Duodenal mucosa (tissue), 2 donors: ENCODE results near the gene DNHD1.

Source experiments
- H3K27ac ChIP-seq: one replicate; pipeline ENCODE4 v1.7.0; 2013; ENCODE audit warnings: low read depth, low read length
- H3K27me3 ChIP-seq, 2 donors: one replicate each; pipeline ENCODE4 v1.7.0; 2013; ENCODE audit warnings: low read length in 2 of 2, control low read depth in 1 of 2; ENCODE audit not compliant: insufficient read depth in 2 of 2, control insufficient read depth in 1 of 2
- H3K36me3 ChIP-seq, 2 donors: one replicate each; pipeline ENCODE4 v1.7.0; 2013; ENCODE audit warnings: low read length in 2 of 2, control low read depth in 1 of 2; ENCODE audit not compliant: insufficient read depth in 2 of 2, control insufficient read depth in 1 of 2
- H3K4me1 ChIP-seq, 2 donors: one replicate each; pipeline ENCODE4 v1.7.0; 2013; ENCODE audit warnings: low read length in 2 of 2, control low read depth in 1 of 2; ENCODE audit not compliant: insufficient read depth in 2 of 2, control insufficient read depth in 1 of 2
- H3K4me3 ChIP-seq, 2 donors: one replicate each; pipeline ENCODE4 v1.7.0; 2013; ENCODE audit warnings: low read length in 2 of 2, low read depth in 1 of 2
- H3K9ac ChIP-seq, 2 donors: one replicate each; pipeline ENCODE4 v1.7.0; 2013; ENCODE audit warnings: low read length in 2 of 2, low read depth in 1 of 2
- H3K9me3 ChIP-seq, 2 donors: one replicate each; pipeline ENCODE4 v1.7.0; 2013; ENCODE audit warnings: low read length in 2 of 2, control low read depth in 1 of 2; ENCODE audit not compliant: control insufficient read depth in 1 of 2

DNHD1 gene

DNA sequence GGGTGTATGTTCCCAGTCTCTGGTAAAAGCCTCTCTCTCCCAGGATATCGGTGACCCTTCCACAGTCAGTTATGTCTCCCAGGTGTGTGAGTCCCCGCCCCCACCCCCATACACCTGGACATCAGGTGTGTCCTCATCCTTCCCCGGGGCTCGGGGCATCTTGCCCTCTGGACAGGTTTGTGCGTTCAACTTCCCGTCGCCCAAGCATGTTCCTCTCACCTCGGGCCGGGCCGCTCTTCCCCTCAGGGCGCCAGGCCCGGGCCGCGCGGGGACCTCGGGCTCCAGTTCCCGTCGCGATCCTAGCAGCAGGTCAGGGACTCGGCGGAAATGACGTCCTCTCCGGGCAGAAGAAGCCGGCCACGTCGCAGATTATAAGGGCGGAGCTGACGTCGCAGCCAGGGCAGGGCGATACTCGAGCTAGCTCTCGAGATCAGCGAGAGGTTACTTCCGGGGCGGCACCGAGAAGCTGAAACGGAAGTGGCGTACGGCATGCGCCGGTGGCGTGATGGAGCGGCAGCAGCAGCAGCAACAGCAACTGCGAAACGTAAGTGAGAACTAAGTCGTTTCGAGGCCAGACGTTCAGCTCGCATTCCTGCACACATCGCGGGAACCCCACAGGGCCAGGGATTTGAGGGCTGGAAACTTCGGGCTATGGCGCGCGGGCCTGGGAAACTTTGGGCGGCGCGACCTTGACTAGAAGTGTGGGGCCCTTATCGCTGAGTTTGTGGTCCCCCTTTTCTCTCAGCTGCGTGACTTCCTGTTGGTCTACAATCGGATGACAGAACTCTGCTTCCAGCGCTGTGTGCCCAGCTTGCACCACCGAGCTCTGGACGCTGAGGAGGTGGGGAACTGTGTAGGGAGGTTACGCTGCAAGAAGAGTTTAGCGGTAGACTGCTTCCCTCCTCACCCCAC lies 15.8 kb upstream of the DNHD1 start, which contains the start of the genes ARFIP2 and TIMM10B:
Gene ARFIP2, minus strand, starts transcription at position 320 of the 912 bp plus-strand sequence. CDS start 910 bp downstream, outside the sequence.
Gene TIMM10B, plus strand, starts transcription at position 490 of the 912 bp plus-strand sequence. Its CDS starts 16 bp downstream, at position 506.
- Histone ChIP-seq H3K4me1 (peaks cover 28 to 35% of the 10 kb centered on the region in 2 donors), H3K9me3 (no peaks in the 10 kb centered on the region), H3K27ac (peak within 1 kb of the TSS; percentile 92), H3K27me3 (no peaks in the 10 kb centered on the region), H3K4me3 (peak within 1 kb of the TSS; percentile 96 to 99), H3K36me3 (peaks cover 36 to 60% of the 10 kb centered on the region in 2 donors), H3K9ac (peak within 1 kb of the TSS; percentile 97 to 99)

DNA sequence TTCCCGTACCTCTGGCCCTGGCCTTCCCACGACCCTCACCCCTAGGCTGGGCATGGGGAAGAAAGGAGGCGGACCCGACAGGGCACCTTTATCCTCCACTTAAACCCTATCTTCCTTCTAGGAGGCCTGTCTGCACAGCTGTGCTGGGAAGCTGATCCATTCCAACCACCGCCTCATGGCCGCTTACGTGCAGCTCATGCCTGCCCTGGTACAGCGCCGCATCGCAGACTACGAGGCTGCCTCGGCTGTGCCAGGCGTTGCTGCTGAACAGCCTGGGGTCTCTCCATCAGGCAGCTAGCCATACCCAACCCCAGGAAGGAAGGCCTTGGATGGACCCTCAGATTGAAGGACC lies 15.2 kb upstream of the DNHD1 start:
- Histone ChIP-seq H3K9ac (peak overlapping the region; percentile 97 to 99), H3K4me1 (peaks cover 33 to 35% of the 10 kb centered on the region in 2 donors), H3K27ac (peak overlapping the region; percentile 92), H3K4me3 (peak overlapping the region; percentile 96 to 99), H3K27me3 (no peaks in the 10 kb centered on the region), H3K36me3 (peaks cover 36 to 55% of the 10 kb centered on the region in 2 donors), H3K9me3 (no peaks in the 10 kb centered on the region)

- peaks cover 33 to 39% of the 10 kb centered on the region in 2 donors for H3K4me1 ChIP-seq
- H3K9ac ChIP-seq = peak overlapping the region; percentile 97 to 99
- no peaks in the 10 kb centered on the region for H3K9me3 ChIP-seq
- H3K27ac ChIP-seq = no peak overlapping the region
- H3K4me3 ChIP-seq = peak overlapping the region; percentile 96 to 99
- peaks cover 30 to 50% of the 10 kb centered on the region in 2 donors for H3K36me3 ChIP-seq
- H3K27me3 ChIP-seq = no peaks in the 10 kb centered on the region
These were observed 14.6 kb upstream of the DNHD1 start for GRCh38 chr11:6482441-6482840.

GRCh38 chr11:6483015-6483414 lies 14.1 kb upstream of the DNHD1 start:
- peak overlapping the region in 1 of 2 donors; percentile 99 for H3K9ac ChIP-seq
- H3K27ac ChIP-seq = no peak overlapping the region
- peak overlapping the region in 1 of 2 donors; percentile 96 for H3K4me3 ChIP-seq
- peaks cover 33 to 45% of the 10 kb centered on the region in 2 donors for H3K4me1 ChIP-seq
- H3K36me3 ChIP-seq = peaks cover 24 to 50% of the 10 kb centered on the region in 2 donors
- no peaks in the 10 kb centered on the region for H3K9me3 ChIP-seq
- no peaks in the 10 kb centered on the region for H3K27me3 ChIP-seq

- Histone ChIP-seq H3K27me3 (no peaks in the 10 kb centered on the region), H3K36me3 (peaks cover 16 to 36% of the 10 kb centered on the region in 2 donors), H3K4me3 (no peak overlapping the region), H3K27ac (no peak overlapping the region), H3K9me3 (no peaks in the 10 kb centered on the region), H3K4me1 (peaks cover 38 to 43% of the 10 kb centered on the region in 2 donors), H3K9ac (no peak overlapping the region)
These were observed 11.4 kb upstream of the DNHD1 start for GRCh38 chr11:6485661-6486060.

DNA sequence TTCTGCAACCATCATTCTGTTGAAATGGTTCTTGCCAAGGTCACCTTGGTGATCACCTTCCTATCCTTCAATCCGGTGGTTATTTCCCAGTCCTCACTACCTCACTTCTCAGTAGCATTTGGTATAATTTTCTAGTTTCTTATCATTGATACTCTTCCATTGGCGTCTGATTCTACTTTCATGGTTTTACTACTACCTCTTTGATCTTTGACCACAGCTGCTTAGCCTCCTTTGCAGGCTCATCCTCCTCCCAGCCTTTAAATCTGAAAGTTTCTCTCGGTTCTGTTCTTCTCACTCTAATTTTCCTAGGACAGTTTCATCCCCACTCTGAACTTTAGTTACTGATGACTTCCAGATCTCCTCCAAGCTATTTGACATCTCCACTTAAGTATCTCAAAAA lies 10.8 kb upstream of the DNHD1 start:
- Histone ChIP-seq H3K36me3 (peaks cover 16 to 36% of the 10 kb centered on the region in 2 donors), H3K27ac (no peak overlapping the region), H3K9ac (no peak overlapping the region), H3K4me1 (peaks cover 37 to 42% of the 10 kb centered on the region in 2 donors), H3K4me3 (no peak overlapping the region), H3K9me3 (no peaks in the 10 kb centered on the region), H3K27me3 (no peaks in the 10 kb centered on the region)

GRCh38 chr11:6486938-6487337 lies 10.1 kb upstream of the DNHD1 start:
- peaks cover 16 to 36% of the 10 kb centered on the region in 2 donors for H3K36me3 ChIP-seq
- H3K9me3 ChIP-seq = no peaks in the 10 kb centered on the region
- no peak overlapping the region for H3K4me3 ChIP-seq
- no peak overlapping the region for H3K27ac ChIP-seq
- no peaks in the 10 kb centered on the region for H3K27me3 ChIP-seq
- peaks cover 36 to 38% of the 10 kb centered on the region in 2 donors for H3K4me1 ChIP-seq
- H3K9ac ChIP-seq = no peak overlapping the region

DNA sequence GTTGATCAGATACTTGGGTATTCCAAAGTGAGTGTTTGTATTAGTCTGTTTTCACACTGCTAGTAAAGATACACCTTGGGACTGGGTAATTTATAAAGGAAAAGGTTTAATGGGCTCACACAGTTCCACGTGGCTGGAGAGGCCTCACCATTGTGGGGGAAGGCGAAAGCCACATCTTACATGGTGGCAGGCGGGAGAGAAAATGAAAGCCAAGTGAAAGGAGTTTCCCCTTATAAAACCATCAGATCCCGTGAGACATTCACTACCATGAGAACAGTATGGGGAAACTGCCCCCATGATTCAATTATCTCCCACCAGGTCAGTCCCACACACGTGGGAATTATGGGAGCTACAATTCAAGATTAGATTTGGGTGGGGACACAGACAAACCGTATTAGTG lies 8.7 kb upstream of the DNHD1 start:
- Histone ChIP-seq H3K4me3 (no peak overlapping the region), H3K9me3 (no peaks in the 10 kb centered on the region), H3K9ac (no peak overlapping the region), H3K4me1 (peaks cover 25 to 26% of the 10 kb centered on the region in 2 donors), H3K36me3 (peaks cover 11 to 32% of the 10 kb centered on the region in 2 donors), H3K27ac (no peak overlapping the region), H3K27me3 (no peaks in the 10 kb centered on the region)

- peaks cover 8 to 28% of the 10 kb centered on the region in 2 donors for H3K36me3 ChIP-seq
These were observed 8.3 kb upstream of the DNHD1 start for GRCh38 chr11:6488821-6489220.

DNA sequence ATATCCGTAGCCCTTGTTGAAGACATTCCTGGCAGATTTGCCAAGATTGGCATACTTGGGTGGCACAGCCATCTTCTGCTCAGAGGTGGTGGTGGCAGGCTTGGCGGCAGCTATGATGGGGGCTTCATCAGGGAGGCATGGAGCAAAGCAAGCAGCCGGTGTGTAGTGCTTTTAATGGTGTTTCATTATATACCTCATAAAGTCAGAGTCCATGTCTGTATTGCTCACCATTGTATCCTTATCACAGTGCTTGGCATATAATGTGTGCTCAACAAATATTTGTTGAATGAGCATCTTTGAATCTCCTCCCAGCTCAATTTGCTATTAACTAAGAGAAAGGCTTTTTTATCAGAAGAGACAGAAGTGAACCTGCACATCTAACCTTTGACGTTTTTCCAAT lies 7.8 kb upstream of the DNHD1 start:
- Histone ChIP-seq H3K9ac (no peak overlapping the region), H3K4me3 (no peak overlapping the region), H3K4me1 (peaks cover 25 to 26% of the 10 kb centered on the region in 2 donors), H3K27ac (no peak overlapping the region), H3K36me3 (peaks cover 8 to 27% of the 10 kb centered on the region in 2 donors), H3K9me3 (no peaks in the 10 kb centered on the region), H3K27me3 (no peaks in the 10 kb centered on the region)

More at GRCh38 chr11:6488821-6489220, 8.3 kb upstream of the DNHD1 start:
- Histone ChIP-seq H3K27me3 (no peaks in the 10 kb centered on the region), H3K9ac (no peak overlapping the region), H3K4me3 (no peak overlapping the region), H3K9me3 (no peaks in the 10 kb centered on the region), H3K27ac (no peak overlapping the region), H3K4me1 (peaks cover 25 to 26% of the 10 kb centered on the region in 2 donors)
